Stimulated activated CD8-positive, alpha-beta memory T cell treated with anti-CD3 and anti-CD28 coated beads, Interleukin-4, amount 100 ng/mL, for 4 hours (primary cell): ENCODE data around the gene CCR6.
"Not testable (repeated sequence)": the region's sequence is repeated elsewhere in the genome, so short reads cannot be mapped to it uniquely, and the experiment has no call there.

ENCODE experiments used
- DNase-seq, 2 donors: peaks; one replicate each; pipeline ENCODE4 v3.0.0-alpha.2; 2020; ENCODE audit warnings: low read depth in 2 of 2, low spot score in 1 of 2

The CCR6 gene

DNA sequence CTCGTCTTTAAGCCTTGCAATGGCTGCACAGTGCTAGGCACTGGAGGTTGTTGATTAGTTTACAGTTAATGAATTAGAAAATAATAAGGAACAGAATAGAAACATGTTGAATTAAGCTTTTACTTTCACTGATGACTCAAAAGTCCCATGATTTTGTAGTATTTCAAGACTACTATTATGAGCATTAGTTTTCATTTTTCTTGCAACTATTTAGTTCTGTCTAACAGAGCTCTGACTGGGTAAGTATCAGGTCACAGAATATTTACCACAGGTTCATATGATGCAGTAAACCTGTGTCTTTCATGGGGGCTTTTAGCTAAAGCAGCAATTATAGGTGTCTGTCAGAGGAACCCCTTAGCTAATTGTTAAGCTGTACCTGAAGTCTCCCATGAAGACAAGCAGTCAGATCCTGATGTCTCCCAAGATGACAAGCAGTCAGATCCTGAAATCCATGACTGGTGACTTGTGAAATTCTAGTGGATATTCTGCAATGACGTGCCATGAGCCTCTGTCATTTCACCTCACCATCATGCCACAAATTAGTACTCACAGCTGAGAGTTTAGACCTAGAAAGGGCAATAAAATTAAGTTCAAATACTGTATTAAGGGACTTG lies 43.1 kb downstream of the CCR6 start:
- no peak for DNase-seq

DNA sequence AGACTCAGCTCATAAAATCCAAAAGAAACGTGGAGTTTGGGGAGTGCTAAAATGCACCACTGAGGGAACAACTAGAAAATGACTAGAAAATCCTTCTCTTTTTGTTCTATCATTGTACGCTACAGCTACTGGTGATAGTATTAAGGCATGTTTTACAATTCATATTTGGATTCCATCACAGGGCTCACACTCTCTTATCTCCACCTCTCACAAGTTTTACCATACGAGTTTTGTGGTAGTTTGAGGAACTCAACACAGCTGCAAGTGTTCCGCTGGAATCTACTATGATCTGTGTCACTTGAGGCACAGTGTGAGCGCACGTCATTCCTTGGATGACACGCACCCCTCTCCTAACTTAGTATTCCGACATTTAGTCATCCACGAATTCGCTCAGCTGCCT lies 44.8 kb downstream of the CCR6 start:
- DNase-seq: not testable (repeated sequence)

DNA sequence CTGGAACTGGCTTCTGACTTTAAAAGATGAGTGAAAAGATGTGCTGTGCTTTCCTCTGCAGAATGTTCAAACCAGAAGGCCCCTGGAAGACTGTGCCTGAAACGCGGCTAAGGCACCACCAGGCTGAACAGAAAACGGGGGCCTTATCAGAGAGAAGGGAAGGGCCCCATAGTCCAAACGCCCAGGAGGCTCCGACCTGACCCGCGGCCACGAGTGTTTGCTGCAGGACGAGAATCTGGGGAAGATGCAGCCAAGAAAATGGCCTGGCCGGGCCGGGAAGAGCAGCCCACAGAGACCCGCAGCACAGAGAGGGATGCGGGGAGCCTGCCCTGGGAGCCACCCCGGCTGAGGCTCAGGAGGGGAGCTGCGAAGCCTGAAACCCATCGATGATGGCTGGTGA lies 45.4 kb downstream of the CCR6 start:
- DNase-seq: not testable (repeated sequence)

DNA sequence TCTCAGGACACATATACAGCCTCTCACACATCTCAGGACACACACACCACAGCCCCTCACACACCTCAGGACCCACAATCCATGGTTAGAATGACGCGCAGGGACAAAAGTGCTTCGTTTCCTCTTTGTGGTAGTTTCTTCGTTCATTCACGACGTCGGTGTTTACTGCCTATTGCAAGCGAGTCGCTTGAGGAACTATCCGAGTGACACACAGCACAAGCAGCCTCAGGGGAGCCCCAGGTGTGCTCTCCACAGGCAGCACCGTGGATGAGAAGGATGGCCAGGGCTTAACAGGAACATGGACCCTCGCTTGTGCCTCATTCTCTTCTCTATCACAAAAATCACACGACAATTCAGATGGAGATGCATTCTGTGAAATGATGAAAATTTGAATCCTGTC lies 47.0 kb downstream of the CCR6 start:
- DNase-seq: not testable (repeated sequence)

DNA sequence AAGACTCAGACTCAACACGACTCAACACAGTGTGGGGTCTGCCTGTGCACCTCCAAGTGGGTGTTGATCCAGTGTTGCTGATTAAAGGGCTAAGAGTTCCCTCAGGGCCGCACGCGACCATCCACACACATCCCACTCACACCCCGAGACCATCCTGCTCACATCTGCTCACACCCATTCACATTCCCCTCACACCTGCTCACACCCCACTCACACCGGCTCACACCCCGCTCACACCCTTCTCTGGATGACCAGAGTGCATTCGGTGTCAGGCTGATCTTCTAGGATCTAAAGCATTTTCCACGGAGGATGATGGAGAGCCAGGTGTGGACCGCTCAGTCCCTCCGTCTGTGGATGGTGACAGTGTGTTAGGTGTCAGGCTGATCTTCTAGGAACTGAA lies 48.4 kb downstream of the CCR6 start:
- DNase-seq: not testable (repeated sequence)

DNA sequence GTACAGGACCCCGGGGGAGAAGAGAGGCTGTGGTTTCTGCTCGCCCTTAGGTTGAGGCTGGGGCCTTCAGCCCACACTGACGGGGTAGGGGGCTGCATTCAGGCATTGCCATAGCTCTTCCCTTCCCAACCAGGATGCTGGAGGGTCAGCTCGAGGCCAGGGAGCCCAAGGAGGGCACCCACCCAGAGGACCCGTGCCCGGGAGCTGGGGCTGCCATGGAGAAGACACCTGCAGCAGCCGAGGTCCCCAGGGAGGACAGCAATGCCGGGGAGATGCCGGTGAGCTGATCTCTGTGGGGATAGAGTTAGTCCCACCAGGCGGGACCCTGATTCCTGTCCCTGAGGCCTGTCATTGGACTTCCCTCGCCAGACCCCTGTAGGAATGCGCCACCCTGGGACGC lies 49.1 kb downstream of the CCR6 start:
- DNase-seq: not testable (repeated sequence)

DNA sequence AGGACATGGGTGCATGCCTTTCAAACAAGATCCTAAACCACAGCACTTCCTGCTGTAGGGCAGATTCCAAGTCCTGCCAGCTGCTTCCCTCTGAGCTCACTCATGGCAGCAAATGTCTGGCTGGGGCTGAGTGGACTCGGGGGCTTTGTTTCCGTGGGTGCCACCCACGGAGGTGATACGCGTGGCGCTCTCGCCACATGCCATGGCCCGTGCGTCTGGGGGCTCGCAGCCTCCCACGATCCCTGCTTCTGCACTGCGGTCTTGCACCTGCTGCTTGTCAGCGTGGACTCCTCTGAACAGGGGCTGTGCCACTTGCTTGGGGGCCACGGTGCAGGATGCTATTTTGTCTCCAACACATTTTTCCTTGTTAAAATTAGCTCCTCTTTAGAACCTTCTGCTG lies 54.4 kb downstream of the CCR6 start:
- DNase-seq: not testable (repeated sequence)

DNA sequence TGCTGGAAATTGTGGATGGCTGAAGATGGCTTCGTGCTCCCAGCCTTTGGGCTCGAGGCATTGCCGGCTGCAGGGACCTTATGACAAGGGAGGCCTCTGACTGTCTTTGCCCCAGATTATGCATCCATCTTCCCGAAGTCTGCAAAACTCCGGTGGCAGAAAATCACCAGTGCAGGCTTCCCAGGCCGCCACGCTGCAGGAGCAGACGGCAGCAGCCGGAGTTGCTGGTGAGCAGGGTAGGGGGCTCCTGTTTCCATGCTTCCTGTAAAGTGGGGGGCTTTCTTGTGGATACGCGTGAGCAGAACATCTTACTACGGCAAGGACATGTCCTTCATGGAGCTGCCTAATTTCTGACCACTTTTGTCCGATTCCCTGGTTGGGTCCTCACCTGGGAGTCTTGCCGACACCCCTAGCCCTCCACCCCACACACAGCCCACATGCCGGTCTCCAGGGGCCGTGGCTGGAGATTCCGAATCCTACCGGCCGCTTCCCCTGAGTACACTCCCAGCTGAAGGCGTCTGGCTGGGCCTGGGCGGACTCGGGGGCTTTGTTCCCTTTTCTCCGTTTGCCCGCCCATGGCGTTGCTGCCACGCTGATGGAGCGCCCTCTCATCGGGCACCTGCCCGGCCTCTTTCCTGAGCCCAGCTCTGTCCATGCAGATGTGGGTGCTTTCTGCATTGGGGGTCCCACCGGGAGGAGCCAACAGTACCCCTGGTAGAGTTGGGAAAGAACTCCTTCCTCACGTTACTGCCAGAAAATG lies 56.2 kb downstream of the CCR6 start:
- DNase-seq: not testable (repeated sequence)

DNA sequence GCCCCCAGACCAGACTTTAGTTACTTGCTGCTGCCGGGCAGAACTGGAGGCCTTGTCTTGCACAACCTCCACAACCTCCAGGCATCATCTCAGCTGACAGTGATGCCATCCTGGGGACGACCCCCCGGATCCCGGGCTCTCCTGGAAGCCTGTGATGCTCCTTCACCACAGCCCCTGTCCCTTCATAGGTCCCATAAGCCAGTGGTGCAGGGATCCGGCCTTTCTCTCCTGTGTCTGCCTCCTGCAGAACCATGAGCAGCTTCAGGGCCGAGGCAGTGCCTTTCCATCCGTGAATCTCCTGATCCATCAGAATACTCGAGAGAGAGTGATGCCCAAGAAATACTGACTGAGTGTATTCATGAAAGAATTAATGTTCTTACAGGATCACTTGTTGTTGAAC lies 57.2 kb downstream of the CCR6 start:
- not testable (repeated sequence) for DNase-seq

DNA sequence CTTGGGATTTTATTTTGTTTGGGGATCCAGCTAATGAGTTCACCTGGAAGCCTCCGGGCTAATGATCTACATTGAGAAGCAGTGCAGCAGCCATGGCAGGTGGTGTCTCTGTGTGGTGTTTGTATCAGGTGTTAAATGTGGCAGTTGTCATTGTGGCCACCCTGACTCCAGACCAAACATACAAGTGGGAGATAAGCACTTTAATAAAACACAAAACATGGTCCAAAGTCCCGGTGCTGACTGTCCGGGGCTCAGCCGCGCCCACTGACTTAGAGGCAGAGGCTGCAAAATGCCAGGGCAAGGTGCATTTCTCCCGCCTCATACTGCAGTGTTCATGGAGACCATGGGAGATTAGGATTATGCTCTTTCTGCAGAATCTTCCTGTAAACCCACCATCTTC lies 58.5 kb downstream of the CCR6 start:
- DNase-seq: not testable (repeated sequence)

DNA sequence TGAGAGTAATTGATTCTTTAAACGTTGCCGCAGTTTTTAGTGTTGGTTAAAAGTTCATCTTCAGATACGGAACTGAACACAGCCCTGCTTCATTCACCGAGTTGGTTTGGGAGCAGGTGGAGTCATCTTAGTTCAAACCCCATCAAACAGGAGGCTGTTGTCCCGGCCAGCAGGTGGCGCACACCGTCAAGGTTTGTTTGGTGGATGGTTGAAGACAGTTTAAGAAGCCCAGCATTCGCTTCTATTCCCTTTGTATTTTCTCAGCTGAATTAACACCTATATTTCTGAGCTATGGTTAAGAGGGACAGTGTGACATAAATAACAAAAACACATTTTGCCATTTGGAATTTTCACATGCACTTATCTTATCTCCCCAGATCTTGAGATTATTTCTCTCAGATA lies 60.0 kb downstream of the CCR6 start:
- DNase-seq: not testable (repeated sequence)

DNA sequence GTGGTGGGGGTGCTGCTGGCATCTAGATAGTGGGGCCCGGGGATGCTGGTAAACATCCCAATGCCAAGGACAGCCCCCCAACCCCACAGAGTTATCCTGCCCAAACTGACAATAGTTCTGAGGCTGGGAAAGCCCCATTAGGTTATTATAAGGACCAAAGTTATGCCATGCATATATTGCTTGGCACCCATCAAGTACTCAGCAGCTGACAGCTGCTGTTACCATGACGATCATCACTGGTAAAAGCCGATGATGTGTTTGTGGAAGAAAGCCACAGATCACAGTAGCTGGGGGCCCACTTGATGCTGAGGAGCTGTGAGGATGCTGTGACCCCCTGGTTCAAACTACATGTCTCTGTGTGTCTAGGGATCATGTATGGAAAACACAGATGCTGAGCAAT lies 62.2 kb downstream of the CCR6 start:
- DNase-seq: not testable (repeated sequence)

DNA sequence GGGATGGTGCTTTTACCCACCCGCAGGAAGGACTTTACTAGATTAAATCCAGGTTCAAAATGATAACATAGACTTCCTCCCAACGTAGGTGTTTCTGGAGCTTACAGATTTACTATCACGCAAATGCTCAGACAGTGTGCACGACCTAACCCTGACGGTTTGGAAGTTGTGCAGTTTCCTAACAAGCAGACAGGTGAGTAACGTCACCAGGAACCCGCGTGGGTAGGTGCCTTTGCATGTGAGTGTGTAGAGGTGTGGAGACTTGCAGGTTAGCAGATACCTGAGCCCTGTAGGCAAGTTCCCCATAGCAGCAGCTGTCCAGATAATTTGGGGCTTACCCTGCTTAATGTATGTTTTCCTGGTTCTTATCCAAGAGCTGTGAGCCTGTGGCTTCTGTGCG lies 64.4 kb downstream of the CCR6 start:
- DNase-seq: not testable (repeated sequence)
